K562 (cell line): ENCODE data around the gene SULT2A1. TPM values are rescaled to one million over a fixed set of nuclear protein-coding genes. Genes with fewer than 3 reads are reported as not detected.

ENCODE experiments used
- ATAC-seq: fragments of 200-7000 bp; cut with Tn5 transposase; 3 replicates; pipeline ENCODE4 v1.9.1; 2020; ENCODE audit warnings: moderate library complexity
- BruUV-seq: library from RNA; stranded (reverse); fragments of 400-500 nt; replicated peaks from 2 replicates; lab custom pipeline; 2021; lab: Mats Ljungman, UMichigan
- CTCF ChIA-PET: fragments of 300-600 bp; formaldehyde crosslinking; extraction: SDS; loops from one replicate; lab custom pipeline; 2021; ENCODE audit warnings: low intra/inter-chr PET ratio; lab: Yijun Ruan, JAX
- POLR2A ChIA-PET: fragments of 300-600, 350-650 bp; sonication (Branson Sonifier 250); formaldehyde crosslinking; extraction: SDS; loops from one replicate; lab custom pipeline; 2021; ENCODE audit warnings: antibody characterized with exemption, inconsistent platforms; lab: Yijun Ruan, JAX
- DNase-seq, 4 experiments: peaks; one replicate each; pipeline versions ENCODE4 v3.0.0 to v3.0.0-alpha.2; 2011 to 2018; ENCODE audit warnings: low spot score in 3 of 4, mixed read lengths in 3 of 4; ENCODE audit errors: extremely low read depth in 1 of 4
- FAIRE-seq: peaks from 2 replicates; lab custom pipeline; 2011; peaks lifted over from hg19 to GRCh38; lab: Jason Lieb, UNC
- H2AFZ ChIP-seq: 2 replicates; pipeline ENCODE4 v1.6.0; 2011; ENCODE audit warnings: low read depth, low read length, control low read depth, inconsistent platforms
- H3K27ac ChIP-seq: fragments of 200-600 bp; 3 replicates; pipeline ENCODE4 v1.8.0; 2011; ENCODE audit warnings: low read depth, mild to moderate bottlenecking, control low read depth, inconsistent platforms, low read length, moderate library complexity, mixed read lengths; ENCODE audit errors: extremely low read depth
- H3K27me3 ChIP-seq, 2 experiments: fragments of 300-600 bp in 1 of 2; 2 replicates in 1 of 2; 3 replicates in 1 of 2; pipeline versions ENCODE4 v1.6.0 to v1.8.0; 2011; ENCODE audit warnings: inconsistent platforms in 2 of 2, low read length in 2 of 2, mild to moderate bottlenecking in 1 of 2, mixed read lengths in 1 of 2, moderate library complexity in 1 of 2; ENCODE audit not compliant: control insufficient read depth in 2 of 2, insufficient read depth in 2 of 2
- H3K36me3 ChIP-seq: fragments of 300-600 bp; 3 replicates; pipeline ENCODE4 v1.8.0; 2011; ENCODE audit warnings: mild to moderate bottlenecking, low read length, inconsistent platforms; ENCODE audit not compliant: control insufficient read depth, insufficient read depth
- H3K4me1 ChIP-seq, 2 experiments: fragments of 200-600 bp in 1 of 2; replicated peaks in 1 of 2; 2 replicates in 1 of 2; 3 replicates in 1 of 2; pipeline versions ENCODE4 v1.5.1 to v1.8.0; 2011; ENCODE audit warnings: inconsistent platforms in 2 of 2, low read length in 2 of 2, mild to moderate bottlenecking in 1 of 2, mixed read lengths in 1 of 2, moderate library complexity in 1 of 2; ENCODE audit not compliant: control insufficient read depth in 2 of 2, insufficient read depth in 2 of 2
- H3K4me2 ChIP-seq: 2 replicates; pipeline ENCODE4 v1.6.1; 2011; ENCODE audit warnings: low read length, control low read depth, inconsistent platforms, mixed read lengths; ENCODE audit not compliant: insufficient read depth
- H3K4me3 ChIP-seq: fragments of 200-600 bp; sonication (generic), shearing (Covaris generic); 2 replicates; pipeline ENCODE4 v1.5.1; 2016; ENCODE audit warnings: control low read depth, inconsistent platforms
- H3K79me2 ChIP-seq: fragments of 200-600 bp; 3 replicates; pipeline ENCODE4 v1.8.0; 2011; ENCODE audit warnings: low read length, inconsistent platforms; ENCODE audit not compliant: control insufficient read depth, insufficient read depth
- H3K9ac ChIP-seq, 2 experiments: 2 replicates each; pipeline versions ENCODE4 v1.6.0 to v1.6.1; 2011; ENCODE audit warnings: low read depth in 2 of 2, low read length in 2 of 2, control low read depth in 1 of 2, inconsistent platforms in 1 of 2, mild to moderate bottlenecking in 1 of 2, mixed read lengths in 1 of 2; ENCODE audit not compliant: insufficient read depth in 1 of 2
- H3K9me1 ChIP-seq: one replicate; pipeline ENCODE4 v1.6.0; 2011; ENCODE audit warnings: inconsistent platforms, mild to moderate bottlenecking, low read length, moderate library complexity; ENCODE audit not compliant: control insufficient read depth, insufficient read depth
- H3K9me3 ChIP-seq: replicated peaks from 2 replicates; pipeline ENCODE4 v1.5.1; 2011; ENCODE audit warnings: low read depth, low read length, inconsistent platforms; ENCODE audit not compliant: control insufficient read depth, insufficient read depth
- H4K20me1 ChIP-seq: replicated peaks from 2 replicates; pipeline ENCODE4 v1.6.1; 2011; ENCODE audit warnings: low read length, inconsistent platforms, mixed read lengths; ENCODE audit not compliant: control insufficient read depth, insufficient read depth
- BHLHE40 ChIP-seq: IDR thresholded peaks from 2 replicates; pipeline ENCODE4 v1.6.1; 2011; ENCODE audit warnings: low read length, improper control_type of control experiment
- E2F4 ChIP-seq: sonication (generic); formaldehyde crosslinking; IDR thresholded peaks from 2 replicates; pipeline ENCODE4 v1.8.0; 2022; ENCODE audit warnings: mild to moderate bottlenecking, low read depth, missing genetic modification reagents
- MTA1 ChIP-seq: fragments of 450-650 bp; IDR thresholded peaks from 2 replicates; pipeline ENCODE4 v1.6.1; 2017; ENCODE audit warnings: borderline replicate concordance
- STAT5B ChIP-seq: fragments of 250-450 bp; sonication (Bioruptor Pico); IDR thresholded peaks from 2 replicates; pipeline ENCODE4 v1.8.0; 2021; ENCODE audit warnings: mild to moderate bottlenecking, inconsistent platforms
- TSC22D4 ChIP-seq: fragments of 450-650 bp; IDR thresholded peaks from 2 replicates; pipeline ENCODE4 v1.6.1; 2016; ENCODE audit warnings: missing genetic modification characterization, missing biosample characterization, control low read depth
- ZNF384 ChIP-seq: IDR thresholded peaks from 2 replicates; pipeline ENCODE4 v1.6.1; 2012; ENCODE audit warnings: low read depth, low read length, improper control_type of control experiment
- ZNF766 ChIP-seq: fragments of 200-800 bp; sonication (Bioruptor generic); conservative IDR thresholded peaks from 2 replicates; pipeline ENCODE4 v1.6.1; 2016; ENCODE audit warnings: missing genetic modification characterization, missing compliant biosample characterization
- WGBS: fragments of 100-300 bp; shearing (Covaris generic); methylation state at CpG from one replicate; pipeline ENCODE4 v1.1.6; 2016; ENCODE audit warnings: low coverage, mixed read lengths; ENCODE audit not compliant: insufficient coverage; ENCODE audit errors: missing lambda C conversion rate; 5-methylcytosine and 5-hydroxymethylcytosine counted together
- in situ Hi-C: fragments of 300-500 bp; cut with MboI; formaldehyde crosslinking; loops from 4 replicates; pipeline ENCODE4 v1.15.0; 2018; ENCODE audit warnings: inconsistent platforms, mixed read lengths
- intact Hi-C: fragments of 100-400 bp; cut with micrococcal nuclease; formaldehyde crosslinking; loops from 2 replicates; pipeline ENCODE4 v1.14.2; 2022
- polyA plus RNA-seq, 8 experiments: library from polyadenylated mRNA; depleted of rRNA in 4 of 8; stranded (reverse) in 5 of 8; unstranded in 3 of 8; fragments of >200 nt; fragmentation: Nextera tagmentation in 2 of 8; fragmentation: Illumina TruSeq in 1 of 8; extraction: Ambion mirVana in 2 of 8; extraction: Trizol in 1 of 8; gene quantifications; 2 replicates each; pipeline versions ENCODE4 v1.2.1 to v1.2.3, GENCODE V29; 2011 to 2014; ENCODE audit warnings: inconsistent platforms in 1 of 8, missing spikeins in 1 of 8
- total RNA-seq, 7 experiments: library from RNA; depleted of rRNA in 6 of 7; stranded (reverse); fragments of >200 nt in 6 of 7; fragmentation: Illumina TruSeq in 2 of 7; extraction: Trizol in 2 of 7; gene quantifications; 2 replicates each; pipeline versions ENCODE4 v1.2.1 to v1.2.3, GENCODE V29; 2011 to 2021; ENCODE audit warnings: low replicate concordance in 1 of 7
- TF ChIP-seq, protein P1 (sequence below): fragments of 250-450 bp; sonication (Bioruptor Pico); IDR thresholded peaks from 2 replicates; pipeline ENCODE4 v1.6.1; 2021; ENCODE audit warnings: mild to moderate bottlenecking

Gene SULT2A1
- total and polyA plus RNA-seq, 9 of the 15 experiments (the other 6 are each of a cell fraction or from before 2014, with no cell fraction given) = 0.03 to 0.25 (median 0.07) TPM; not detected in 4

GRCh38 chr19:47821460-47822020 lies 64.6 kb downstream of the SULT2A1 start, which contains the start of gene CRX:
TSS of gene CRX (plus strand) at chr19:47821937. CDS start at chr19:47834444, 12,507 bp downstream.
- no peaks in the 10 kb centered on the region for H3K9me1 ChIP-seq
- ATAC-seq (no peak), FAIRE-seq (no peak), DNase-seq (no peak)
- in situ Hi-C loops = no loop called here
- no TSS peak for BruUV-seq
- intact Hi-C loops = no loop called here
- H3K9ac ChIP-seq = 0 out of 4 replicates have a peak within 1 kb of the TSS, but pooled peaks of 1 of the 2 experiments have one; percentile 17
- no peak within 1 kb of the TSS for H3K4me2 ChIP-seq
- peaks cover 0 to 3% of the 10 kb centered on the region in 2 experiments; a peak in 1 of 5 replicates for H3K4me1 ChIP-seq
- no peak for TF ChIP-seq MTA1
- TF ChIP-seq, protein P1, sequence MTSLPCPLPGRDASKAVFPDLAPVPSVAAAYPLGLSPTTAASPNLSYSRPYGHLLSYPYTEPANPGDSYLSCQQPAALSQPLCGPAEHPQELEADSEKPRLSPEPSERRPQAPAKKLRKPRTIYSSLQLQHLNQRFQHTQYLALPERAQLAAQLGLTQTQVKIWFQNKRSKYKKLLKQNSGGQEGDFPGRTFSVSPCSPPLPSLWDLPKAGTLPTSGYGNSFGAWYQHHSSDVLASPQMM (CRISPR knock-in tag) = no peak
- TF ChIP-seq ZNF766 (CRISPR knock-in tag) = no peak
- TF ChIP-seq BHLHE40 = no peak
- no peak for TF ChIP-seq STAT5B (CRISPR knock-in tag)
- TF ChIP-seq ZNF384 = no peak
- no peak for TF ChIP-seq TSC22D4 (tag)
- no peak for TF ChIP-seq E2F4 (CRISPR knock-in tag)
- WGBS = 3% methylated on average over 7 of the region's 15 CpGs
- ChIA-PET CTCF (no interaction called here), POLR2A (interaction anchor here (0.8 kb wide), 1 partner anchor 9 kb away, joined by 3 read pairs; no protein-coding TSS in a partner anchor)
- no peak within 1 kb of the TSS for H3K4me3 ChIP-seq
- no peaks in the 10 kb centered on the region for H3K36me3 ChIP-seq
- peaks cover 13 to 72% of the 10 kb centered on the region in 2 experiments; a peak in 4 of 5 replicates for H3K27me3 ChIP-seq
- H3K9me3 ChIP-seq = no peaks in the 10 kb centered on the region
- no peak within 1 kb of the TSS for H2AFZ ChIP-seq
- no peaks in the 10 kb centered on the region for H4K20me1 ChIP-seq
- no peak within 1 kb of the TSS for H3K27ac ChIP-seq
- H3K79me2 ChIP-seq = no peaks in the 10 kb centered on the region

Other genes starting within 250 kb of the SULT2A1 start
Only the 7 nearest of the 10 such genes appear.
- gene NOP53, start 140.8 kb downstream of the SULT2A1 start, total RNA-seq (2014; rRNA removed) = 254 and 304 TPM in 2 replicates
- gene NOP53, start 140.8 kb downstream of the SULT2A1 start, total RNA-seq (2014; rRNA removed; fragmentation: Illumina TruSeq; extraction: Trizol) = 97.1 and 111 TPM in 2 replicates
- gene NOP53, start 140.8 kb downstream of the SULT2A1 start, total RNA-seq (2015; rRNA removed; fragmentation: Illumina TruSeq; extraction: Trizol) = 139 and 145 TPM in 2 replicates
- gene NOP53, start 140.8 kb downstream of the SULT2A1 start, total RNA-seq (2021) = 207 and 231 TPM in 2 replicates
- 146 and 189 TPM in 2 replicates for gene NOP53, start 140.8 kb downstream of the SULT2A1 start, polyA plus RNA-seq (2011; rRNA removed)
- gene NOP53, start 140.8 kb downstream of the SULT2A1 start, polyA plus RNA-seq (2014; fragmentation: Illumina TruSeq; extraction: Trizol) = 113 and 268 TPM in 2 replicates
- 1 to 10 TPM; 6.5 to 7.0 TPM for gene NOP53, start 140.8 kb downstream of the SULT2A1 start, polyA plus RNA-seq (2014; fragmentation: Nextera tagmentation; extraction: Ambion mirVana)
- 257 and 274 TPM in 2 replicates for gene NOP53, start 140.8 kb downstream of the SULT2A1 start, polyA plus RNA-seq (2014; rRNA removed)
- 191 and 212 TPM in 2 replicates for gene SELENOW, start 107.6 kb downstream of the SULT2A1 start, total RNA-seq (2014; rRNA removed)
- gene SELENOW, start 107.6 kb downstream of the SULT2A1 start, total RNA-seq (2014; rRNA removed; fragmentation: Illumina TruSeq; extraction: Trizol) = 78.3 and 95.2 TPM in 2 replicates
- gene SELENOW, start 107.6 kb downstream of the SULT2A1 start, total RNA-seq (2015; rRNA removed; fragmentation: Illumina TruSeq; extraction: Trizol) = 168 and 181 TPM in 2 replicates
- gene SELENOW, start 107.6 kb downstream of the SULT2A1 start, total RNA-seq (2021) = 91.9 and 103 TPM in 2 replicates
- gene SELENOW, start 107.6 kb downstream of the SULT2A1 start, polyA plus RNA-seq (2011; rRNA removed) = 118 and 125 TPM in 2 replicates
- gene SELENOW, start 107.6 kb downstream of the SULT2A1 start, polyA plus RNA-seq (2014; fragmentation: Illumina TruSeq; extraction: Trizol) = 117 and 153 TPM in 2 replicates
- 100 to 1,000 TPM; 268 to 279 TPM for gene SELENOW, start 107.6 kb downstream of the SULT2A1 start, polyA plus RNA-seq (2014; fragmentation: Nextera tagmentation; extraction: Ambion mirVana)
- gene SELENOW, start 107.6 kb downstream of the SULT2A1 start, polyA plus RNA-seq (2014; rRNA removed) = 156 and 183 TPM in 2 replicates
- gene TPRX1, start 81.8 kb downstream of the SULT2A1 start, total RNA-seq (2014; rRNA removed) = not detected in 2 replicates
- not detected in 2 replicates for gene TPRX1, start 81.8 kb downstream of the SULT2A1 start, total RNA-seq (2014; rRNA removed; fragmentation: Illumina TruSeq; extraction: Trizol)
- gene TPRX1, start 81.8 kb downstream of the SULT2A1 start, total RNA-seq (2015; rRNA removed; fragmentation: Illumina TruSeq; extraction: Trizol) = not detected in 2 replicates
- not detected in 2 replicates for gene TPRX1, start 81.8 kb downstream of the SULT2A1 start, total RNA-seq (2021)
- not detected in 2 replicates for gene TPRX1, start 81.8 kb downstream of the SULT2A1 start, polyA plus RNA-seq (2011; rRNA removed)
- not detected in 2 replicates for gene TPRX1, start 81.8 kb downstream of the SULT2A1 start, polyA plus RNA-seq (2014; fragmentation: Illumina TruSeq; extraction: Trizol)
- gene TPRX1, start 81.8 kb downstream of the SULT2A1 start, polyA plus RNA-seq (2014; fragmentation: Nextera tagmentation; extraction: Ambion mirVana) = not detected
- gene TPRX1, start 81.8 kb downstream of the SULT2A1 start, polyA plus RNA-seq (2014; rRNA removed) = not detected in 2 replicates
- gene CRX, start 64.4 kb downstream of the SULT2A1 start, total RNA-seq (2014; rRNA removed) = not detected in 2 replicates
- gene CRX, start 64.4 kb downstream of the SULT2A1 start, total RNA-seq (2014; rRNA removed; fragmentation: Illumina TruSeq; extraction: Trizol) = not detected in 2 replicates
- not detected in 2 replicates for gene CRX, start 64.4 kb downstream of the SULT2A1 start, total RNA-seq (2015; rRNA removed; fragmentation: Illumina TruSeq; extraction: Trizol)
- gene CRX, start 64.4 kb downstream of the SULT2A1 start, total RNA-seq (2021) = not detected in 2 replicates
- gene CRX, start 64.4 kb downstream of the SULT2A1 start, polyA plus RNA-seq (2011; rRNA removed) = not detected in 2 replicates
- gene CRX, start 64.4 kb downstream of the SULT2A1 start, polyA plus RNA-seq (2014; fragmentation: Illumina TruSeq; extraction: Trizol) = not detected in 2 replicates
- under 1 TPM in 1 of 2 experiments, not detected in 1; 0.01 TPM for gene CRX, start 64.4 kb downstream of the SULT2A1 start, polyA plus RNA-seq (2014; fragmentation: Nextera tagmentation; extraction: Ambion mirVana)
- not detected in 2 replicates for gene CRX, start 64.4 kb downstream of the SULT2A1 start, polyA plus RNA-seq (2014; rRNA removed)
- gene TPRX2, start 27.1 kb downstream of the SULT2A1 start, total RNA-seq (2014; rRNA removed) = not detected in 2 replicates
- not detected in 2 replicates for gene TPRX2, start 27.1 kb downstream of the SULT2A1 start, total RNA-seq (2014; rRNA removed; fragmentation: Illumina TruSeq; extraction: Trizol)
- not detected in 2 replicates for gene TPRX2, start 27.1 kb downstream of the SULT2A1 start, total RNA-seq (2015; rRNA removed; fragmentation: Illumina TruSeq; extraction: Trizol)
- not detected in 2 replicates for gene TPRX2, start 27.1 kb downstream of the SULT2A1 start, total RNA-seq (2021)
- not detected in 2 replicates for gene TPRX2, start 27.1 kb downstream of the SULT2A1 start, polyA plus RNA-seq (2011; rRNA removed)
- gene TPRX2, start 27.1 kb downstream of the SULT2A1 start, polyA plus RNA-seq (2014; fragmentation: Illumina TruSeq; extraction: Trizol) = not detected in 2 replicates
- not detected for gene TPRX2, start 27.1 kb downstream of the SULT2A1 start, polyA plus RNA-seq (2014; fragmentation: Nextera tagmentation; extraction: Ambion mirVana)
- not detected in 2 replicates for gene TPRX2, start 27.1 kb downstream of the SULT2A1 start, polyA plus RNA-seq (2014; rRNA removed)
- gene BSPH1, start 105.9 kb upstream of the SULT2A1 start, total RNA-seq (2014; rRNA removed) = not detected in 2 replicates
- gene BSPH1, start 105.9 kb upstream of the SULT2A1 start, total RNA-seq (2014; rRNA removed; fragmentation: Illumina TruSeq; extraction: Trizol) = not detected in 2 replicates
- gene BSPH1, start 105.9 kb upstream of the SULT2A1 start, total RNA-seq (2015; rRNA removed; fragmentation: Illumina TruSeq; extraction: Trizol) = not detected in 2 replicates
- not detected in 2 replicates for gene BSPH1, start 105.9 kb upstream of the SULT2A1 start, total RNA-seq (2021)
- not detected in 2 replicates for gene BSPH1, start 105.9 kb upstream of the SULT2A1 start, polyA plus RNA-seq (2011; rRNA removed)
- not detected in 2 replicates for gene BSPH1, start 105.9 kb upstream of the SULT2A1 start, polyA plus RNA-seq (2014; fragmentation: Illumina TruSeq; extraction: Trizol)
- gene BSPH1, start 105.9 kb upstream of the SULT2A1 start, polyA plus RNA-seq (2014; fragmentation: Nextera tagmentation; extraction: Ambion mirVana) = not detected
- gene BSPH1, start 105.9 kb upstream of the SULT2A1 start, polyA plus RNA-seq (2014; rRNA removed) = not detected in 2 replicates
- gene ELSPBP1, start 108.3 kb upstream of the SULT2A1 start, total RNA-seq (2014; rRNA removed) = not detected in 2 replicates
- not detected in 2 replicates for gene ELSPBP1, start 108.3 kb upstream of the SULT2A1 start, total RNA-seq (2014; rRNA removed; fragmentation: Illumina TruSeq; extraction: Trizol)
- gene ELSPBP1, start 108.3 kb upstream of the SULT2A1 start, total RNA-seq (2015; rRNA removed; fragmentation: Illumina TruSeq; extraction: Trizol) = not detected in 2 replicates
- gene ELSPBP1, start 108.3 kb upstream of the SULT2A1 start, total RNA-seq (2021) = not detected in 2 replicates
- not detected in 2 replicates for gene ELSPBP1, start 108.3 kb upstream of the SULT2A1 start, polyA plus RNA-seq (2011; rRNA removed)
- not detected in 2 replicates for gene ELSPBP1, start 108.3 kb upstream of the SULT2A1 start, polyA plus RNA-seq (2014; fragmentation: Illumina TruSeq; extraction: Trizol)
- gene ELSPBP1, start 108.3 kb upstream of the SULT2A1 start, polyA plus RNA-seq (2014; fragmentation: Nextera tagmentation; extraction: Ambion mirVana) = not detected
- gene ELSPBP1, start 108.3 kb upstream of the SULT2A1 start, polyA plus RNA-seq (2014; rRNA removed) = not detected in 2 replicates